K562 (cell line): Measurements from ENCODE around the gene SRCAP. TPM values are rescaled to one million over a fixed set of nuclear protein-coding genes. Genes with fewer than 3 reads are reported as not detected.

Source experiments
- ATAC-seq: fragments of 200-7000 bp; cut with Tn5 transposase; 3 replicates; pipeline ENCODE4 v1.9.1; 2020; ENCODE audit warnings: moderate library complexity
- BruUV-seq: library from RNA; stranded (reverse); fragments of 400-500 nt; replicated peaks from 2 replicates; lab custom pipeline; 2021; lab: Mats Ljungman, UMichigan
- CTCF ChIA-PET: fragments of 300-600 bp; formaldehyde crosslinking; extraction: SDS; loops from one replicate; lab custom pipeline; 2021; ENCODE audit warnings: low intra/inter-chr PET ratio; lab: Yijun Ruan, JAX
- POLR2A ChIA-PET: fragments of 300-600, 350-650 bp; sonication (Branson Sonifier 250); formaldehyde crosslinking; extraction: SDS; loops from one replicate; lab custom pipeline; 2021; ENCODE audit warnings: antibody characterized with exemption, inconsistent platforms; lab: Yijun Ruan, JAX
- DNase-seq, 4 experiments: peaks; one replicate each; pipeline versions ENCODE4 v3.0.0 to v3.0.0-alpha.2; 2011 to 2018; ENCODE audit warnings: low spot score in 3 of 4, mixed read lengths in 3 of 4; ENCODE audit errors: extremely low read depth in 1 of 4
- FAIRE-seq: peaks from 2 replicates; lab custom pipeline; 2011; peaks lifted over from hg19 to GRCh38; lab: Jason Lieb, UNC
- H2AFZ ChIP-seq: 2 replicates; pipeline ENCODE4 v1.6.0; 2011; ENCODE audit warnings: low read depth, low read length, control low read depth, inconsistent platforms
- H3K27ac ChIP-seq: fragments of 200-600 bp; 3 replicates; pipeline ENCODE4 v1.8.0; 2011; ENCODE audit warnings: low read depth, mild to moderate bottlenecking, control low read depth, inconsistent platforms, low read length, moderate library complexity, mixed read lengths; ENCODE audit errors: extremely low read depth
- H3K27me3 ChIP-seq, 2 experiments: fragments of 300-600 bp in 1 of 2; 2 replicates in 1 of 2; 3 replicates in 1 of 2; pipeline versions ENCODE4 v1.6.0 to v1.8.0; 2011; ENCODE audit warnings: inconsistent platforms in 2 of 2, low read length in 2 of 2, mild to moderate bottlenecking in 1 of 2, mixed read lengths in 1 of 2, moderate library complexity in 1 of 2; ENCODE audit not compliant: control insufficient read depth in 2 of 2, insufficient read depth in 2 of 2
- H3K36me3 ChIP-seq: fragments of 300-600 bp; 3 replicates; pipeline ENCODE4 v1.8.0; 2011; ENCODE audit warnings: mild to moderate bottlenecking, low read length, inconsistent platforms; ENCODE audit not compliant: control insufficient read depth, insufficient read depth
- H3K4me1 ChIP-seq, 2 experiments: fragments of 200-600 bp in 1 of 2; replicated peaks in 1 of 2; 2 replicates in 1 of 2; 3 replicates in 1 of 2; pipeline versions ENCODE4 v1.5.1 to v1.8.0; 2011; ENCODE audit warnings: inconsistent platforms in 2 of 2, low read length in 2 of 2, mild to moderate bottlenecking in 1 of 2, mixed read lengths in 1 of 2, moderate library complexity in 1 of 2; ENCODE audit not compliant: control insufficient read depth in 2 of 2, insufficient read depth in 2 of 2
- H3K4me2 ChIP-seq: 2 replicates; pipeline ENCODE4 v1.6.1; 2011; ENCODE audit warnings: low read length, control low read depth, inconsistent platforms, mixed read lengths; ENCODE audit not compliant: insufficient read depth
- H3K4me3 ChIP-seq: fragments of 200-600 bp; sonication (generic), shearing (Covaris generic); 2 replicates; pipeline ENCODE4 v1.5.1; 2016; ENCODE audit warnings: control low read depth, inconsistent platforms
- H3K79me2 ChIP-seq: fragments of 200-600 bp; 3 replicates; pipeline ENCODE4 v1.8.0; 2011; ENCODE audit warnings: low read length, inconsistent platforms; ENCODE audit not compliant: control insufficient read depth, insufficient read depth
- H3K9ac ChIP-seq, 2 experiments: 2 replicates each; pipeline versions ENCODE4 v1.6.0 to v1.6.1; 2011; ENCODE audit warnings: low read depth in 2 of 2, low read length in 2 of 2, control low read depth in 1 of 2, inconsistent platforms in 1 of 2, mild to moderate bottlenecking in 1 of 2, mixed read lengths in 1 of 2; ENCODE audit not compliant: insufficient read depth in 1 of 2
- H3K9me1 ChIP-seq: one replicate; pipeline ENCODE4 v1.6.0; 2011; ENCODE audit warnings: inconsistent platforms, mild to moderate bottlenecking, low read length, moderate library complexity; ENCODE audit not compliant: control insufficient read depth, insufficient read depth
- H3K9me3 ChIP-seq: replicated peaks from 2 replicates; pipeline ENCODE4 v1.5.1; 2011; ENCODE audit warnings: low read depth, low read length, inconsistent platforms; ENCODE audit not compliant: control insufficient read depth, insufficient read depth
- H4K20me1 ChIP-seq: replicated peaks from 2 replicates; pipeline ENCODE4 v1.6.1; 2011; ENCODE audit warnings: low read length, inconsistent platforms, mixed read lengths; ENCODE audit not compliant: control insufficient read depth, insufficient read depth
- BCOR ChIP-seq: fragments of 450-650 bp; IDR thresholded peaks from 2 replicates; pipeline ENCODE4 v1.6.1; 2016
- CCAR2 ChIP-seq: fragments of 200-400 bp; formaldehyde crosslinking; IDR thresholded peaks from 2 replicates; pipeline ENCODE4 v1.6.1; 2017; ENCODE audit warnings: mild to moderate bottlenecking, low read depth, low read length
- EGR1 ChIP-seq: fragments of 450-650 bp; conservative IDR thresholded peaks from 2 replicates; pipeline ENCODE4 v1.6.1; 2017; ENCODE audit warnings: mild to moderate bottlenecking
- PHB ChIP-seq: fragments of 250-450 bp; sonication (Bioruptor Pico); IDR thresholded peaks from 2 replicates; pipeline ENCODE4 v1.5.0; 2021
- RFX5 ChIP-seq: IDR thresholded peaks from 2 replicates; pipeline ENCODE4 v1.6.1; 2011; ENCODE audit warnings: low read depth, mild to moderate bottlenecking, improper control_type of control experiment, low read length
- SMAD1 ChIP-seq: fragments of 150-350 bp; IDR thresholded peaks from 2 replicates; pipeline ENCODE4 v1.6.1; 2014; ENCODE audit warnings: low read length, low read depth; ENCODE audit not compliant: partially characterized antibody
- WGBS: fragments of 100-300 bp; shearing (Covaris generic); methylation state at CpG from one replicate; pipeline ENCODE4 v1.1.6; 2016; ENCODE audit warnings: low coverage, mixed read lengths; ENCODE audit not compliant: insufficient coverage; ENCODE audit errors: missing lambda C conversion rate; 5-methylcytosine and 5-hydroxymethylcytosine counted together
- in situ Hi-C: fragments of 300-500 bp; cut with MboI; formaldehyde crosslinking; loops from 4 replicates; pipeline ENCODE4 v1.15.0; 2018; ENCODE audit warnings: inconsistent platforms, mixed read lengths
- intact Hi-C: fragments of 100-400 bp; cut with micrococcal nuclease; formaldehyde crosslinking; loops from 2 replicates; pipeline ENCODE4 v1.14.2; 2022
- polyA plus RNA-seq, 8 experiments: library from polyadenylated mRNA; depleted of rRNA in 4 of 8; stranded (reverse) in 5 of 8; unstranded in 3 of 8; fragments of >200 nt; fragmentation: Nextera tagmentation in 2 of 8; fragmentation: Illumina TruSeq in 1 of 8; extraction: Ambion mirVana in 2 of 8; extraction: Trizol in 1 of 8; gene quantifications; 2 replicates each; pipeline versions ENCODE4 v1.2.1 to v1.2.3, GENCODE V29; 2011 to 2014; ENCODE audit warnings: inconsistent platforms in 1 of 8, missing spikeins in 1 of 8
- total RNA-seq, 7 experiments: library from RNA; depleted of rRNA in 6 of 7; stranded (reverse); fragments of >200 nt in 6 of 7; fragmentation: Illumina TruSeq in 2 of 7; extraction: Trizol in 2 of 7; gene quantifications; 2 replicates each; pipeline versions ENCODE4 v1.2.1 to v1.2.3, GENCODE V29; 2011 to 2021; ENCODE audit warnings: low replicate concordance in 1 of 7
- TF ChIP-seq, protein P1 (sequence below): sonication (generic); formaldehyde crosslinking; IDR thresholded peaks from 2 replicates; pipeline ENCODE4 v1.8.1; 2023; ENCODE audit warnings: mild to moderate bottlenecking, missing genetic modification reagents, moderate library complexity
- TF ChIP-seq, protein P2 (sequence below): sonication (generic); formaldehyde crosslinking; IDR thresholded peaks from 2 replicates; pipeline ENCODE4 v1.8.1; 2023; ENCODE audit warnings: mild to moderate bottlenecking, missing genetic modification reagents
- TF ChIP-seq, protein P3 (sequence below): fragments of 450-650 bp; formaldehyde crosslinking; IDR thresholded peaks from 2 replicates; pipeline ENCODE4 v1.4.0; 2020; ENCODE audit warnings: mild to moderate bottlenecking, moderate library complexity

SRCAP gene
- total and polyA plus RNA-seq, 9 of the 15 experiments (the other 6 are each of a cell fraction or from before 2014, with no cell fraction given): 0.21 to 62.6 (median 5.8) TPM

DNA sequence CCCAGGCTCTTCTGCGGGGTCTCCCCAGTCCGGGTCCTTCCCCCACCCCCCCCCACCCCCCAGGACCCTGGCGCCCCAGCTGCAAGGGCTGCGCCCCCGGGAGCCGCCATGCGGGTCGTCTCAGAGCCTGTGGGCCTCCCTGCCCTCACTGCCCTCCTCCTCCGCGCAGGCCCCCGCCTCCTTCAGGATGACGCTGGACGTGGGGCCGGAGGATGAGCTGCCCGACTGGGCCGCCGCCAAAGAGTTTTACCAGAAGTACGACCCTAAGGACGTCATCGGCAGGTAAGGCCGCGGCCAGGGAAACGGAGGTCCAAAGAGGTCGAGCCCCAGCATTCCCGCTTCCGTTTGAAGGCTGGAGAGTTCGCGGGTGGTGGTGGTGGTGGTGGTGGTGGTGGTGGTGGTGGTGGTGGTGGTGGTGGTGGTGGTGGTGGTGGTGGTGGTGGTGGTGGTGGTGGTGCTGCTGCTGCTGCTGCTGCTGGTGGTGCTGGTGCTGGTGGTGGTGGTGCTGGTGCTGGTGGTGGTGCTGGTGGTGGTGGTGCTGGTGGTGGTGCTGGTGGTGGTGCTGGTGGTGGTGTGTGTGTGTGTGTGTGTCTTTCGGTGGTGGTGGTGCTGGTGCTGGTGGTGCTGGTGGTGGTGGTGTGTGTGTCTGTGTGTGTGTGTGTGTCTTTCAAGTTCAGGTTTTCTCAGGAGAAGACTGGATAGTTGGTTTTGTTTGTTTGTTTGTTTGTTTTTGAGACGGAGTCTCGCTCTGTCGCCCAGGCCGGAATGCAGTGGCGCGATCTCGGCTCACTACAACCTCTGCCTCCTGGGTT is 49.9 kb downstream of the SRCAP start (continued):
- TF ChIP-seq, protein P1, sequence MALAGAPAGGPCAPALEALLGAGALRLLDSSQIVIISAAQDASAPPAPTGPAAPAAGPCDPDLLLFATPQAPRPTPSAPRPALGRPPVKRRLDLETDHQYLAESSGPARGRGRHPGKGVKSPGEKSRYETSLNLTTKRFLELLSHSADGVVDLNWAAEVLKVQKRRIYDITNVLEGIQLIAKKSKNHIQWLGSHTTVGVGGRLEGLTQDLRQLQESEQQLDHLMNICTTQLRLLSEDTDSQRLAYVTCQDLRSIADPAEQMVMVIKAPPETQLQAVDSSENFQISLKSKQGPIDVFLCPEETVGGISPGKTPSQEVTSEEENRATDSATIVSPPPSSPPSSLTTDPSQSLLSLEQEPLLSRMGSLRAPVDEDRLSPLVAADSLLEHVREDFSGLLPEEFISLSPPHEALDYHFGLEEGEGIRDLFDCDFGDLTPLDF (CRISPR knock-in tag): no peak
- TF ChIP-seq EGR1 (0 out of 2 replicates have a peak, but pooled peaks have one; percentile 24), SMAD1 (no peak)

DNA sequence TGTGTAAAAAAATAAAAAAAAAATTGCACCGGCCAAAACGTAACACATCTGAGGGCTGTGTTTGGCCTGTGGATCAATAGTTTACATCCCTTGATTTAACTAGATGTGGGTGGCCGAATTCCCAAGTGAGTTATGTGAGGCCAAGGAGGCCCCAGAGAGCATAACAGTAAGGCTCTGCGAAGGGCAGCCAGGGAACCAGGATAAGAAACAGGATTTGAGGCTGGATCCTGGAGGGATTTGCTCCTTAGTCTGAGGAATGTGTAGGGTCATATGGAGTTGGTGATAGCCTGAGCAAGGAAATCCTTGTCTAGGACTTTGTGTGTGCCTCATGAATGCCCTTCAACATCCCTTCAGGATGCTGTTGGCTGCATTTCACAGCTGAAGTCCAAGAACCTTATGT is 51.2 kb downstream of the SRCAP start:
- in situ Hi-C loops (no loop called here), intact Hi-C loops (no loop called here)
- peaks cover 56% of the 10 kb centered on the region; the same call in 2 of the 3 replicates for H3K36me3 ChIP-seq
- ATAC-seq (no peak), FAIRE-seq (no peak), DNase-seq (no peak)
- H4K20me1 ChIP-seq: no peaks in the 10 kb centered on the region
- BruUV-seq: no TSS peak
- peaks cover 27% of the 10 kb centered on the region for H3K79me2 ChIP-seq
- peak overlapping the region in 1 of 2 experiments; percentile 24; a peak in 1 of 4 replicates for H3K9ac ChIP-seq
- peaks cover 8 to 14% of the 10 kb centered on the region in 2 experiments; a peak in 4 of 5 replicates for H3K4me1 ChIP-seq
- WGBS: 82% methylated on average over 4 of the region's 4 CpGs
- no peak overlapping the region for H3K27ac ChIP-seq
- no peak overlapping the region for H3K4me3 ChIP-seq
- H2AFZ ChIP-seq: no peak overlapping the region
- no peaks in the 10 kb centered on the region for H3K27me3 ChIP-seq
- TF ChIP-seq RFX5 (no peak), BCOR (no peak), PHB (CRISPR knock-in tag) (no peak), CCAR2 (no peak)
- TF ChIP-seq, protein P2, sequence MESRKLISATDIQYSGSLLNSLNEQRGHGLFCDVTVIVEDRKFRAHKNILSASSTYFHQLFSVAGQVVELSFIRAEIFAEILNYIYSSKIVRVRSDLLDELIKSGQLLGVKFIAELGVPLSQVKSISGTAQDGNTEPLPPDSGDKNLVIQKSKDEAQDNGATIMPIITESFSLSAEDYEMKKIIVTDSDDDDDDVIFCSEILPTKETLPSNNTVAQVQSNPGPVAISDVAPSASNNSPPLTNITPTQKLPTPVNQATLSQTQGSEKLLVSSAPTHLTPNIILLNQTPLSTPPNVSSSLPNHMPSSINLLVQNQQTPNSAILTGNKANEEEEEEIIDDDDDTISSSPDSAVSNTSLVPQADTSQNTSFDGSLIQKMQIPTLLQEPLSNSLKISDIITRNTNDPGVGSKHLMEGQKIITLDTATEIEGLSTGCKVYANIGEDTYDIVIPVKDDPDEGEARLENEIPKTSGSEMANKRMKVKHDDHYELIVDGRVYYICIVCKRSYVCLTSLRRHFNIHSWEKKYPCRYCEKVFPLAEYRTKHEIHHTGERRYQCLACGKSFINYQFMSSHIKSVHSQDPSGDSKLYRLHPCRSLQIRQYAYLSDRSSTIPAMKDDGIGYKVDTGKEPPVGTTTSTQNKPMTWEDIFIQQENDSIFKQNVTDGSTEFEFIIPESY: no peak
- TF ChIP-seq, protein P3, sequence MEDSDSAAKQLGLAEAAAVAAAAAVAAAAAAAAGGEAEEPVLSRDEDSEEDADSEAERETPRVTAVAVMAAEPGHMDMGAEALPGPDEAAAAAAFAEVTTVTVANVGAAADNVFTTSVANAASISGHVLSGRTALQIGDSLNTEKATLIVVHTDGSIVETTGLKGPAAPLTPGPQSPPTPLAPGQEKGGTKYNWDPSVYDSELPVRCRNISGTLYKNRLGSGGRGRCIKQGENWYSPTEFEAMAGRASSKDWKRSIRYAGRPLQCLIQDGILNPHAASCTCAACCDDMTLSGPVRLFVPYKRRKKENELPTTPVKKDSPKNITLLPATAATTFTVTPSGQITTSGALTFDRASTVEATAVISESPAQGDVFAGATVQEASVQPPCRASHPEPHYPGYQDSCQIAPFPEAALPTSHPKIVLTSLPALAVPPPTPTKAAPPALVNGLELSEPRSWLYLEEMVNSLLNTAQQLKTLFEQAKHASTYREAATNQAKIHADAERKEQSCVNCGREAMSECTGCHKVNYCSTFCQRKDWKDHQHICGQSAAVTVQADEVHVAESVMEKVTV (CRISPR knock-in tag): no peak
- H3K9me3 ChIP-seq: no peaks in the 10 kb centered on the region
- POLR2A ChIA-PET: interaction anchor here (1.0 to 2.9 kb wide), 5 partner anchors 9 to 24 kb away, joined by 3 to 28 read pairs (median 3); no protein-coding TSS in a partner anchor
- H3K4me2 ChIP-seq: no peak overlapping the region
- H3K9me1 ChIP-seq: no peaks in the 10 kb centered on the region
- CTCF ChIA-PET: no interaction called here
